ENCODE results near the gene KLHL20. TPM values are rescaled to one million over a fixed set of nuclear protein-coding genes. Genes with fewer than 3 reads are reported as not detected.

KLHL20 gene
- total and polyA plus RNA-seq, 2 of the 8 experiments (the other 6 are each of a cell fraction or from before 2014, with no cell fraction given), result 4.9 to 12.3 TPM

DNA sequence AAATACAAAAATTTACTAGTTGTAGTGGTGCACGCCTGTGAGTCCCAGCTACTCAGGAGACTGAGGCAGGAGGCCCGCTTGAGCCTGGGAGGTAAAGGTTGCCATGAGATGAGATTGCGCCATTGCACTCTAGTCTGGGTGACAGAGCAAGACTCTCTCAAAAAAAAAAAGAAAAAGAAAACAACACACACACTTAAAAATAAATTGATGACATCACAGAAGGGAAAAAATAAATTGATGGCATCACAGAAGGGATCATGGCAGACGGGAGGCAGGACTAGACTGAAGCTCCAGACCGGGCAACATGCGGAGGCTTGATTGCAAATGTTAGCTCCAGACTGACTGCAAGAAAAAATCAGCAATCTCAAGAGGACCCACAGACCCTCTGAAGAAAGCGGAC, 43.3 kb downstream of the KLHL20 start:
- FAIRE-seq, result no peak
- Histone ChIP-seq H2AK5ac (ENCODE audit: low read depth, low read length) (no peak overlapping the region), H3K14ac (ENCODE audit: insufficient read length) (no peak overlapping the region), H4K20me1 (replicated peaks in 1 of 2; ENCODE audit: control insufficient read depth in 1 of 2, insufficient read depth in 2 of 2, low read length in 2 of 2) (no peaks in the 10 kb centered on the region), H4K8ac (ENCODE audit: extremely low read depth, insufficient read depth, low read length) (no peak overlapping the region), H4K5ac (ENCODE audit: insufficient read length, low read depth, low read length) (no peak overlapping the region), H3K27ac (ENCODE audit: low read depth, low read length) (no peak overlapping the region), H3K9me3 (ENCODE audit: insufficient read depth in 2 of 2, low read depth in 1 of 2, low read length in 1 of 2) (0 out of 4 replicates have a peak, but pooled peaks cover 3 to 4% of the 10 kb centered on the region in 2 experiments), H4K91ac (replicated peaks; ENCODE audit: insufficient read length, low read length) (no peak overlapping the region), H2AFZ (ENCODE audit: low read length) (no peak overlapping the region), H3K4me2 (ENCODE audit: insufficient read depth in 1 of 2, low read depth in 2 of 2, low read length in 2 of 2) (no peak overlapping the region), H3K23me2 (ENCODE audit: low read depth, low read length) (no peaks in the 10 kb centered on the region), H3K4me3 (ENCODE audit: extremely low read depth in 1 of 4, insufficient read depth in 2 of 4, low read depth in 3 of 4, low read length in 4 of 4) (no peak overlapping the region), H3K4me1 (replicated peaks in 1 of 4; ENCODE audit: control insufficient read depth in 3 of 4, insufficient read depth in 4 of 4, low read length in 3 of 4) (no peaks in the 10 kb centered on the region), H3K23ac (ENCODE audit: insufficient read length) (no peak overlapping the region), H2BK120ac (replicated peaks; ENCODE audit: low read depth, low read length) (no peak overlapping the region), H2BK20ac (ENCODE audit: low read length) (no peak overlapping the region), H3K27me3 (replicated peaks in 1 of 4; ENCODE audit: control insufficient read depth in 3 of 4, extremely low read depth in 1 of 4, insufficient read depth in 3 of 4, low read length in 3 of 4) (no peaks in the 10 kb centered on the region), H3K79me1 (ENCODE audit: low read depth, low read length) (no peaks in the 10 kb centered on the region), H3K9ac (replicated peaks in 1 of 4; ENCODE audit: extremely low read depth in 1 of 4, low read depth in 3 of 4, low read length in 3 of 4) (no peak overlapping the region), H2BK15ac (ENCODE audit: low read length) (no peak overlapping the region), H3K56ac (replicated peaks; ENCODE audit: insufficient read length, low read depth, low read length) (no peak overlapping the region), H3K18ac (ENCODE audit: extremely low read depth, low read length) (no peak overlapping the region), H3K79me2 (ENCODE audit: control insufficient read depth in 1 of 2, insufficient read depth in 2 of 2, low read length in 2 of 2) (no peaks in the 10 kb centered on the region), H2BK12ac (ENCODE audit: low read depth, low read length) (no peak overlapping the region), H3K4ac (replicated peaks; ENCODE audit: insufficient read length, low read depth, low read length) (no peak overlapping the region), H3K36me3 (ENCODE audit: control insufficient read depth in 2 of 4, insufficient read depth in 4 of 4, low read length in 3 of 4) (peaks cover 0 to 32% (median 6%) of the 10 kb centered on the region in 4 experiments; a peak in 6 of 8 replicates), H2BK5ac (ENCODE audit: low read depth, low read length) (no peak overlapping the region)
- WGBS, 2 experiments (ENCODE audit: extremely low coverage in 1 of 2, insufficient coverage in 1 of 2, insufficient read length in 1 of 2, insufficient replicate concordance in 2 of 2, low coverage in 1 of 2, low lambda C conversion rate in 2 of 2, missing lambda C conversion rate in 1 of 2), result 87% methylated on average over 7 of the region's 7 CpGs; no CpG with 5 or more reads in 1 of the 2 experiments
- DNase-seq (ENCODE audit: low read depth in 1 of 2, low spot score in 2 of 2), result no peak
- no peak for TF ChIP-seq KDM5A (IDR thresholded peaks at IDR 0.05; ENCODE audit: low read length)
- TF ChIP-seq, protein P1, sequence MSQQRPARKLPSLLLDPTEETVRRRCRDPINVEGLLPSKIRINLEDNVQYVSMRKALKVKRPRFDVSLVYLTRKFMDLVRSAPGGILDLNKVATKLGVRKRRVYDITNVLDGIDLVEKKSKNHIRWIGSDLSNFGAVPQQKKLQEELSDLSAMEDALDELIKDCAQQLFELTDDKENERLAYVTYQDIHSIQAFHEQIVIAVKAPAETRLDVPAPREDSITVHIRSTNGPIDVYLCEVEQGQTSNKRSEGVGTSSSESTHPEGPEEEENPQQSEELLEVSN (IDR thresholded peaks at IDR 0.05), result no peak
- no peak for TF ChIP-seq CBX5 (IDR thresholded peaks at IDR 0.05; ENCODE audit: low read depth, low read length)
- TF ChIP-seq NRF1 (IDR thresholded peaks at IDR 0.05; ENCODE audit: low read depth, low read length), result no peak
- TF ChIP-seq SP1 (IDR thresholded peaks at IDR 0.05; ENCODE audit: low read depth, low read length), result no peak
- no peak for TF ChIP-seq NANOG (IDR thresholded peaks at IDR 0.05; ENCODE audit: insufficient read depth, low read depth, low read length, poor library complexity, severe bottlenecking)
- TF ChIP-seq POU5F1 (IDR thresholded peaks at IDR 0.05; ENCODE audit: low read depth, low read length), result no peak
- TF ChIP-seq CEBPB (IDR thresholded peaks at IDR 0.05; ENCODE audit: low read depth, low read length), result no peak
- no peak for TF ChIP-seq RAD21 (IDR thresholded peaks at IDR 0.05 in 1 of 2, conservative IDR thresholded peaks at IDR 0.05 in 1 of 2; ENCODE audit: low read depth in 2 of 2, low read length in 2 of 2)
- no peak for TF ChIP-seq CHD2 (IDR thresholded peaks at IDR 0.05; ENCODE audit: low read length)
- POLR2A ChIA-PET (ENCODE audit: partially characterized antibody), result interaction anchor here (0.9 to 1.1 kb wide), 2 partner anchors 109 to 329 kb away, joined by 3 read pairs; no protein-coding TSS in a partner anchor
- CTCF ChIA-PET (ENCODE audit: partially characterized antibody), result no interaction called here

Measured in H1 (cell line).